MG63 (cell line): ENCODE data around the gene FGB. TPM values are rescaled to one million over a fixed set of nuclear protein-coding genes. Genes with fewer than 3 reads are reported as not detected.

Experiments
- total RNA-seq: library from RNA; depleted of rRNA; stranded (reverse); fragments of >200 nt; shearing (Covaris generic); gene quantifications from 2 replicates; pipeline ENCODE4 v1.2.3, GENCODE V29; 2014; ENCODE audit warnings: low replicate concordance; rRNA removed

Gene FGB
- total RNA-seq, 1 experiment from 2014 or later, result not detected

Other genes starting within 250 kb of the FGB start
- under 0.01 and 0.07 TPM in 2 replicates for gene DCHS2, start 71.2 kb upstream of the FGB start, total RNA-seq
- gene PLRG1, start 12.6 kb upstream of the FGB start, total RNA-seq, result 62.1 and 76.8 TPM in 2 replicates
- not detected in 2 replicates for gene FGA, start 27.7 kb downstream of the FGB start, total RNA-seq
- not detected in 2 replicates for gene FGG, start 49.6 kb downstream of the FGB start, total RNA-seq
- not detected in 2 replicates for gene LRAT, start 181.0 kb downstream of the FGB start, total RNA-seq
- not detected in 2 replicates for gene RBM46, start 218.3 kb downstream of the FGB start, total RNA-seq